Measurements from ENCODE around the gene CBLIF. TPM values are rescaled to one million over a fixed set of nuclear protein-coding genes. Genes with fewer than 3 reads are reported as not detected.

Gene CBLIF
- total RNA-seq, 2 donors from 2014 or later, result 1.8 TPM; not detected in 1

DNA sequence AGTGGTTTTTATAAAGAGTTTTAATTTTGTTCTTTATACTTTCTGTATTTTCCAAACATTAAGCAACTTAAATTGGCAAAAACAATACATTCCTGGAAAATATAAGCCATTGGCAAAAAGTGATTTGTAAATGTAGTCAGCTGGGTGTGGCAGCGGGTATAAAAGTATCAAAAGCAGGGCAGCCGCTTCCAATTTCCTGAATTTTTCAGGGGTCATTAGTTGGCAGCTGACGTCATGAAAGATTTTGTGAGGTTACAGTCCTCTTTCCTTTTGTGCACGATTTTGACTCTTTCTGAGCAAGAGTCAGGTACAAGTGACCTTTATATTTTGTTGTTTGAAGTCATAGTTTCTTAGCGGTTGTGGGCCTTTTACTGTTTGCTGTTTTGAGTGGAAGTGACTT is 33.3 kb upstream of the CBLIF start, which contains the start of gene OOSP3:
Gene OOSP3 (plus strand): TSS at position 208 of the 400 bp plus-strand sequence. CDS start 27 bp downstream, at position 235.
- ATAC-seq (ENCODE audit: insufficient number of reproducible peaks, low FRiP score, low read depth), result no peak
- DNase-seq (ENCODE audit: low spot score), result no peak
- Histone ChIP-seq H3K36me3 (no peaks in the 10 kb centered on the region), H3K27me3 (replicated peaks; ENCODE audit: insufficient read depth) (no peaks in the 10 kb centered on the region), H3K4me1 (ENCODE audit: control insufficient read depth in 1 of 2, low read depth in 2 of 2) (no peaks in the 10 kb centered on the region), H3K27ac (no peak within 1 kb of the TSS), H3K4me3 (no peak within 1 kb of the TSS), H3K9me3 (no peaks in the 10 kb centered on the region)
- TF ChIP-seq, protein P1, sequence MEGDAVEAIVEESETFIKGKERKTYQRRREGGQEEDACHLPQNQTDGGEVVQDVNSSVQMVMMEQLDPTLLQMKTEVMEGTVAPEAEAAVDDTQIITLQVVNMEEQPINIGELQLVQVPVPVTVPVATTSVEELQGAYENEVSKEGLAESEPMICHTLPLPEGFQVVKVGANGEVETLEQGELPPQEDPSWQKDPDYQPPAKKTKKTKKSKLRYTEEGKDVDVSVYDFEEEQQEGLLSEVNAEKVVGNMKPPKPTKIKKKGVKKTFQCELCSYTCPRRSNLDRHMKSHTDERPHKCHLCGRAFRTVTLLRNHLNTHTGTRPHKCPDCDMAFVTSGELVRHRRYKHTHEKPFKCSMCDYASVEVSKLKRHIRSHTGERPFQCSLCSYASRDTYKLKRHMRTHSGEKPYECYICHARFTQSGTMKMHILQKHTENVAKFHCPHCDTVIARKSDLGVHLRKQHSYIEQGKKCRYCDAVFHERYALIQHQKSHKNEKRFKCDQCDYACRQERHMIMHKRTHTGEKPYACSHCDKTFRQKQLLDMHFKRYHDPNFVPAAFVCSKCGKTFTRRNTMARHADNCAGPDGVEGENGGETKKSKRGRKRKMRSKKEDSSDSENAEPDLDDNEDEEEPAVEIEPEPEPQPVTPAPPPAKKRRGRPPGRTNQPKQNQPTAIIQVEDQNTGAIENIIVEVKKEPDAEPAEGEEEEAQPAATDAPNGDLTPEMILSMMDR (IDR thresholded peaks at IDR 0.05), result no peak

DNA sequence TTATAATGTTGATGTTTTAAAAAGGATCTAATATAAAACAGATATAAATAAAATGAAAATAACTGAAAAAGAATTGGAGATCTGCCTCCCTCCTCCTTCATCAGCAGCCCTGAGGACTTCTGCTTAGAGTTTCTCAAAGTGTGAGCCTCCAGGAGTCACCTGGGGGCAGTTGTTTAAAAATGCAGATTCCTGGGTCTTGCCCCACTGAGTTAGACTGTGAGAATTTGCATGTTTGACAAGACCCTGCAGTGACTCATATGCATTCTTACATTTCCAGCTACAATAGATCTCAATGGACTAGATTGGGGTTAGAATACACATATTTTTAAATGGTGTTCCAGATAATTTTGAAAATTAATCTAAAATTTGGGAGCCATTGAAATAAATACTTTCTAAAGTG is 32.5 kb upstream of the CBLIF start:
- DNase-seq (ENCODE audit: low spot score), result no peak
- no peaks in the 10 kb centered on the region for H3K36me3 ChIP-seq
- no peak for ATAC-seq (ENCODE audit: insufficient number of reproducible peaks, low FRiP score, low read depth)

DNA sequence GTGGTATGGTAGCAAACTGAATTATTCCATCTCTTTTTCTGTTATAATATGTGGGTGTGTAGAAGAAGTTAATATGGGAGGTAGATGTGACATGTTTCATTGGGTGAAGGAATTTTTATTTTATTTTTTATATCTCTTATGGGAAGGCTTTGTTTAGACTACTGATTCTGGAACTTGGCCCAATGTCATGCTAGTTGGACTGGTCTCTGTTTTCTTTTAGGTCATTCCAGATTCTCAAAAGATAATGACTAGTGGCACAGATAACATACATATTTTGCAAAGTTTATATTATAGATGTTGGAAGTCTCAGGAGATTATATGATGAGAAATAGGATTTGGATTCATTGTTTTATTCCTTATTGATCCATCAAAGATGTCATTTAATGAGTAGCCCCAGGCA is 32.0 kb upstream of the CBLIF start:
- H3K27ac ChIP-seq, result no peak overlapping the region
- H3K27me3 ChIP-seq (replicated peaks; ENCODE audit: insufficient read depth), result no peaks in the 10 kb centered on the region
- DNase-seq (ENCODE audit: low spot score) (no peak), ATAC-seq (ENCODE audit: insufficient number of reproducible peaks, low FRiP score, low read depth) (no peak)
- H3K4me1 ChIP-seq (ENCODE audit: control insufficient read depth in 1 of 2, low read depth in 2 of 2), result no peaks in the 10 kb centered on the region
- H3K36me3 ChIP-seq, result no peaks in the 10 kb centered on the region
- H3K9me3 ChIP-seq, result no peaks in the 10 kb centered on the region
- TF ChIP-seq, protein P1 (IDR thresholded peaks at IDR 0.05), result no peak
- H3K4me3 ChIP-seq, result no peak overlapping the region

More for the DNA sequence above, 32.5 kb upstream of the CBLIF start:
- Histone ChIP-seq H3K4me1 (ENCODE audit: control insufficient read depth in 1 of 2, low read depth in 2 of 2) (no peaks in the 10 kb centered on the region), H3K4me3 (no peak overlapping the region), H3K27ac (no peak overlapping the region), H3K9me3 (no peaks in the 10 kb centered on the region), H3K27me3 (replicated peaks; ENCODE audit: insufficient read depth) (no peaks in the 10 kb centered on the region)
- TF ChIP-seq, protein P1 (IDR thresholded peaks at IDR 0.05), result no peak

DNA sequence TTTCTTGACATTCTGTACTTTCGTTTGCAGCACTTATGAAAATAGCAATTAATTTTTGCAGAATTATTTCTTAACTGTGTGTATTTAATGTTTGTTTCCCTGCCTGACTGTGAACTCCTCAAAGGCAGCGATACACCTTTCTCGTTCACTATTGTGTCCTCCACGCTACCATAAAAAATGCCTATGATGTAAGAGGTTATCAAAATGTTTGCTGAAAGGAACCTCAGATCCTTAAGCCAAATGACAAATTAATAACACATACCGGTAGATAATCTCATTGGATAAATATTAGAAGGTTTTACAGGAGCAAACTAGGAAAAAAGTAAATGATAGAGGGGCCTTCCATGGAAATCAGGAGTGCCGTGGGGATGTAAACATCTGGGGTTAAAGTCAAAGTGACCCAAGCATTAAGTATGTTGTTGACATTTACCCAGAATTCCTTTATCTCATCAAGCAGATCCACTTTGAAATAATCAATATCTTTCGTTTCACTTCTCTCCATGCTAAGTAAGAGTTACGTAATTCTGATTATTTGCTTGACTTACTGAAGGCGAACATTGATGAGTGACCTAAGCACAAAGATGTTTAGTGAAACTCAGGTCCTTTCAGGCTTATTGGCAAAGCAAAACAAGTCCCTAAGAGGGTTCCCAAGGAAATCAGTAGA is 30.7 kb upstream of the CBLIF start:
- Histone ChIP-seq H3K4me3 (no peak overlapping the region), H3K9me3 (no peaks in the 10 kb centered on the region), H3K36me3 (no peaks in the 10 kb centered on the region), H3K27ac (no peak overlapping the region), H3K27me3 (replicated peaks; ENCODE audit: insufficient read depth) (no peaks in the 10 kb centered on the region), H3K4me1 (ENCODE audit: control insufficient read depth in 1 of 2, low read depth in 2 of 2) (no peaks in the 10 kb centered on the region)
- TF ChIP-seq, protein P1 (IDR thresholded peaks at IDR 0.05), result no peak
- no peak for DNase-seq (ENCODE audit: low spot score)
- ATAC-seq (ENCODE audit: insufficient number of reproducible peaks, low FRiP score, low read depth), result no peak

DNA sequence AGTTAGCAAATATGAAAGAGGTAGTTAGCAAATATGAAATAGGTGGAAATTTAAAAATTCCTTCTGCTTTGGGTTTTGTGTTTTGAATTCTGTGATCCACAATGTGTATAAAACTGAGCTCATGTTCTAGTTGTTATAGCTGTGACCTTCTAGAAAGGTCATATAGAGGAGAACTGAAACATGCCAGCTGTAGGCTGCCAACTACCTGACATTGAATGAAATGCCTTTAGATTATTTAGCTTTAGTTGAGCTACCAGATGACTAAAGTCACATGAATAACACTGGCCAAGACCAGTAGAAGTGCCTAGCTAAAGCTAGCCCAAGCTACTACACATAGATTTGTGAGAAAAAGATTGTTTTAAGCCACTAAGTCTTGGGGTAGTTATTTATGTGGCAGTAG is 26.8 kb upstream of the CBLIF start:
- TF ChIP-seq, protein P1 (IDR thresholded peaks at IDR 0.05), result no peak
- no peak overlapping the region for H3K4me3 ChIP-seq
- peaks cover 2% of the 10 kb centered on the region for H3K36me3 ChIP-seq
- H3K27me3 ChIP-seq (replicated peaks; ENCODE audit: insufficient read depth), result no peaks in the 10 kb centered on the region
- DNase-seq (ENCODE audit: low spot score) (no peak), ATAC-seq (ENCODE audit: insufficient number of reproducible peaks, low FRiP score, low read depth) (no peak)
- H3K9me3 ChIP-seq, result no peaks in the 10 kb centered on the region
- no peak overlapping the region for H3K27ac ChIP-seq
- no peaks in the 10 kb centered on the region for H3K4me1 ChIP-seq (ENCODE audit: control insufficient read depth in 1 of 2, low read depth in 2 of 2)
